ENCODE results near the gene DYNC1I2.
"Not testable (repeated sequence)": the region's sequence is repeated elsewhere in the genome, so short reads cannot be mapped to it uniquely, and the experiment has no call there.

DYNC1I2 gene

GRCh38 chr2:171745806-171746205 is 58.5 kb downstream of the DYNC1I2 start:
- no peak for TF ChIP-seq CTCF (conservative IDR thresholded peaks at IDR 0.05; ENCODE audit: low read length)
- no peak for DNase-seq (ENCODE audit: low read depth)
- no peak overlapping the region for H3K4me3 ChIP-seq (ENCODE audit: low read length)

- no peak for DNase-seq (ENCODE audit: low read depth)
- no peak for TF ChIP-seq CTCF (conservative IDR thresholded peaks at IDR 0.05; ENCODE audit: low read length)
- H3K4me3 ChIP-seq (ENCODE audit: low read length): no peak overlapping the region
Measured at GRCh38 chr2:171747371-171747770, 60.1 kb downstream of the DYNC1I2 start.

- DNase-seq (ENCODE audit: low read depth): no peak
- no peak overlapping the region for H3K4me3 ChIP-seq (ENCODE audit: low read length)
- TF ChIP-seq CTCF (conservative IDR thresholded peaks at IDR 0.05; ENCODE audit: low read length): no peak
Measured at GRCh38 chr2:171754254-171754939, 67.1 kb downstream of the DYNC1I2 start.

- not testable (repeated sequence) for H3K4me3 ChIP-seq (ENCODE audit: low read length); DNase-seq (ENCODE audit: low read depth)
Measured at GRCh38 chr2:171758762-171759161, 71.5 kb downstream of the DYNC1I2 start.

GRCh38 chr2:171761176-171761575 is 73.9 kb downstream of the DYNC1I2 start:
- not testable (repeated sequence) for DNase-seq (ENCODE audit: low read depth); H3K4me3 ChIP-seq (ENCODE audit: low read length)

- H3K4me3 ChIP-seq (ENCODE audit: low read length): no peak overlapping the region
- peak; percentile 25 for DNase-seq (ENCODE audit: low read depth)
- no peak for TF ChIP-seq CTCF (conservative IDR thresholded peaks at IDR 0.05; ENCODE audit: low read length)
Measured at GRCh38 chr2:171762879-171763573, 75.8 kb downstream of the DYNC1I2 start.

GRCh38 chr2:171763602-171764001 is 76.3 kb downstream of the DYNC1I2 start:
- no peak for TF ChIP-seq CTCF (conservative IDR thresholded peaks at IDR 0.05; ENCODE audit: low read length)
- no peak overlapping the region for H3K4me3 ChIP-seq (ENCODE audit: low read length)
- no peak for DNase-seq (ENCODE audit: low read depth)

- no peak for TF ChIP-seq CTCF (conservative IDR thresholded peaks at IDR 0.05; ENCODE audit: low read length)
- H3K4me3 ChIP-seq (ENCODE audit: low read length): no peak overlapping the region
- no peak for DNase-seq (ENCODE audit: low read depth)
Measured at GRCh38 chr2:171771463-171771862, 84.2 kb downstream of the DYNC1I2 start.

Data from AG10803 (cell line).